ENCODE data around the gene IFITM2.
"Not testable (repeated sequence)": the region's sequence is repeated elsewhere in the genome, so short reads cannot be mapped to it uniquely, and the experiment has no call there.

DNA sequence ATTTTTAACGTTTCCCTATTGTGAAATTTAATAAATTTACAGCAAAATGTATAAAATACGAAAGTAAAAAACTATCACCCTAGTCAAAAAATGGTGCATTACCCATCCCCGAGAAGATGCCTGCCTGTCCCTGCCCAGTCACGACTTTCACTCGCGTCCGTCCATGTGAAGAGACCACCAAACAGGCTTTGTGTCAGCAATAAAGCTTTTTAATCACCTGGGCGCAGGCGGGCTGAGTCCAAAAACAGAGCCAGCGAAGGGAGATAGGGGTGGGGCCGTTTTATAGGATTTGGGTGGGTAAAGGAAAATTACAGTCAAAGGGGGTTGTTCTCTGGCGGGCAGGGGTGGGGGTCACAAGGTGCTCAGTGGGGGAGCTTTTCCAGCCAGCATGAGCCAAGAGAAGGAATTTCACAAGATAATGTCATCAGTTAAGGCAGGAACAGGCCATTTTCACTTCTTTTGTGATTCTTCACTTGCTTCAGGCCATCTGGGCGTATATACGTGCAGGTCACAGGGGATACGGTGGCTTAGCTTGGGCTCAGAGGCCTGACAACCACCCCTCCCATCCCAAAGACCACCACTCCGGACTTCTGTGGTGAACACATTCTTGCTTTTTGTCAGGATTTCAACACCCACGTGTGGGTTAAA lies 26.1 kb downstream of the IFITM2 start:
- TF ChIP-seq CTCF, POLR2AphosphoS5, POLR2A (IDR thresholded peaks at IDR 0.05): not testable (repeated sequence)

Data from gastroesophageal sphincter (tissue), 3 donors.